DMS53 treated with DMSO at 0.1 percent for 48 hours (cell line): ENCODE results near the gene PABPC5.

ENCODE experiments used
- DNase-seq: peaks from one replicate; lab custom pipeline; 2025; ENCODE audit not compliant: unreplicated experiment; lab: John Stamatoyannopoulos, UW

PABPC5 gene

GRCh38 chrX:91434351-91435168 lies at the start of gene PABPC5:
Gene PABPC5, plus strand, starts transcription at chrX:91434839. Its CDS starts 739 bp downstream, at chrX:91435578.
- DNase-seq: peak; percentile 87

- no peak for DNase-seq
Measured at GRCh38 chrX:91389026-91389425, 45.6 kb upstream of the PABPC5 start.

- peak; percentile 26 for DNase-seq
Measured at GRCh38 chrX:91414713-91415112, 19.9 kb upstream of the PABPC5 start.

- DNase-seq: peak; percentile 27
Measured at GRCh38 chrX:91435395-91435794, 756 bp downstream of the PABPC5 start.
